BJ (cell line): ENCODE data around the gene UBL3. TPM values are rescaled to one million over a fixed set of nuclear protein-coding genes. Genes with fewer than 3 reads are reported as not detected.

ENCODE experiments used
- CTCF ChIA-PET: fragments of 350-600 bp; formaldehyde crosslinking; extraction: SDS; loops from one replicate; lab custom pipeline; 2021; ENCODE audit warnings: antibody characterized with exemption, inconsistent platforms; lab: Yijun Ruan, JAX
- POLR2A ChIA-PET: fragments of 300-600 bp; sonication (Branson Sonifier 250); formaldehyde crosslinking; extraction: SDS; loops from one replicate; lab custom pipeline; 2021; ENCODE audit warnings: antibody characterized with exemption; lab: Charles Lee
- DNase-seq: peaks from one replicate; pipeline ENCODE4 v3.0.0-alpha.2; 2011; ENCODE audit warnings: low read depth
- H3K27me3 ChIP-seq: 2 replicates; pipeline ENCODE4 v1.6.0; 2011; ENCODE audit warnings: low read length; ENCODE audit not compliant: control insufficient read depth, insufficient read depth
- H3K36me3 ChIP-seq: 2 replicates; pipeline ENCODE4 v1.5.1; 2011; ENCODE audit warnings: low read length; ENCODE audit not compliant: control insufficient read depth, insufficient read depth
- H3K4me3 ChIP-seq: 2 replicates; pipeline ENCODE4 v1.5.1; 2011; ENCODE audit warnings: low read depth, mild to moderate bottlenecking, control low read depth, low read length
- CTCF ChIP-seq: IDR thresholded peaks from 2 replicates; pipeline ENCODE4 v1.5.1; 2011; ENCODE audit warnings: low read depth, mild to moderate bottlenecking, control low read depth, inconsistent platforms, low read length, moderate library complexity; ENCODE audit not compliant: insufficient read depth
- polyA plus RNA-seq: library from polyadenylated mRNA; depleted of rRNA; stranded (reverse); fragments of >200 nt; gene quantifications from 2 replicates; pipeline ENCODE4 v1.2.3, GENCODE V29; 2011

Gene UBL3
- polyA plus RNA-seq, 1 experiment = 18.0 TPM

GRCh38 chr13:29835280-29836061 is 14.9 kb downstream of the UBL3 start:
- no peaks in the 10 kb centered on the region for H3K27me3 ChIP-seq
- H3K4me3 ChIP-seq = no peak overlapping the region
- ChIA-PET CTCF (interaction anchor here (0.6 to 1.8 kb wide), 6 partner anchors 9 to 279 kb away, joined by 3 to 7 read pairs (median 3); no protein-coding TSS in a partner anchor), POLR2A (no interaction called here)
- TF ChIP-seq CTCF = no peak
- no peak for DNase-seq
- no peaks in the 10 kb centered on the region for H3K36me3 ChIP-seq

- H3K4me3 ChIP-seq = no peak overlapping the region
- no peaks in the 10 kb centered on the region for H3K36me3 ChIP-seq
- TF ChIP-seq CTCF = no peak
- no peaks in the 10 kb centered on the region for H3K27me3 ChIP-seq
- no peak for DNase-seq
- ChIA-PET CTCF (no interaction called here), POLR2A (no interaction called here)
Measured at GRCh38 chr13:29832761-29833298, 17.6 kb downstream of the UBL3 start.

GRCh38 chr13:29830000-29830399 is 20.4 kb downstream of the UBL3 start:
- Histone ChIP-seq H3K4me3 (no peak overlapping the region), H3K27me3 (no peaks in the 10 kb centered on the region), H3K36me3 (no peaks in the 10 kb centered on the region)
- ChIA-PET POLR2A (no interaction called here), CTCF (interaction anchor here (1.2 kb wide), 1 partner anchor 11 kb away, joined by 5 read pairs; no protein-coding TSS in a partner anchor)
- no peak for DNase-seq
- no peak for TF ChIP-seq CTCF

GRCh38 chr13:29819143-29819542 is 31.3 kb downstream of the UBL3 start:
- Histone ChIP-seq H3K4me3 (no peak overlapping the region), H3K36me3 (no peaks in the 10 kb centered on the region), H3K27me3 (no peaks in the 10 kb centered on the region)
- POLR2A ChIA-PET = no interaction called here
- CTCF ChIA-PET = interaction anchor here (0.7 kb wide), 1 partner anchor 11 kb away, joined by 3 read pairs; no protein-coding TSS in a partner anchor
- no peak for TF ChIP-seq CTCF
- DNase-seq = no peak

GRCh38 chr13:29817604-29818378 is 32.6 kb downstream of the UBL3 start:
- no peak for DNase-seq
- no peak for TF ChIP-seq CTCF
- CTCF ChIA-PET = interaction anchor here (0.7 to 0.8 kb wide), 2 partner anchors 12 to 18 kb away, joined by 4 read pairs; no protein-coding TSS in a partner anchor
- Histone ChIP-seq H3K4me3 (no peak overlapping the region), H3K27me3 (no peaks in the 10 kb centered on the region), H3K36me3 (no peaks in the 10 kb centered on the region)
- POLR2A ChIA-PET = interaction anchor here (0.6 kb wide), 1 partner anchor 10 kb away, joined by 4 read pairs; no protein-coding TSS in a partner anchor
